Islet of Langerhans (tissue), 1 donor: Measurements from ENCODE around the gene RCL1.
A peak's percentile ranks its signal among the peaks of the same experiment; 100 is the strongest.

Experiments used
- FAIRE-seq: peaks from one replicate; lab custom pipeline; 2011; peaks lifted over from hg19 to GRCh38; lab: Jason Lieb, UNC

The RCL1 gene

DNA sequence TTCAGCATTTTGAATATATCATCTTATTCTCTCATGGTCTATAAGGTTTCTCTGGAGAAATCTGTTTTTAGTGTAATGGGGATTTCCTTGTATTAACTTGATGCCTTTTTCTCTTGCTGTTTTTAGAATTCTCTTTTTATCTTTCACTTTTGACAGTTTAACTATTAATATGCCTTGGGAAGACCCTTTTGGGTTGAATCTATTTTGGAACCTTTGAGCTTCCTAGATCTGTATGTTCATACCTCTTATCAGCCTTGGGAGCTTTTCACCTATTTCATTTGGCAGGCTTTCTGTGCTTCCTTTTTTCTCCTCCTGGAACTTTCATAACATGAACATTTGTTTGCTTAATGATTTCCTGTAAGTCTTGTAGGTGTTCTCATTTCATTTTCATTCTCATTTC is 22.2 kb downstream of the RCL1 start:
- no peak for FAIRE-seq

DNA sequence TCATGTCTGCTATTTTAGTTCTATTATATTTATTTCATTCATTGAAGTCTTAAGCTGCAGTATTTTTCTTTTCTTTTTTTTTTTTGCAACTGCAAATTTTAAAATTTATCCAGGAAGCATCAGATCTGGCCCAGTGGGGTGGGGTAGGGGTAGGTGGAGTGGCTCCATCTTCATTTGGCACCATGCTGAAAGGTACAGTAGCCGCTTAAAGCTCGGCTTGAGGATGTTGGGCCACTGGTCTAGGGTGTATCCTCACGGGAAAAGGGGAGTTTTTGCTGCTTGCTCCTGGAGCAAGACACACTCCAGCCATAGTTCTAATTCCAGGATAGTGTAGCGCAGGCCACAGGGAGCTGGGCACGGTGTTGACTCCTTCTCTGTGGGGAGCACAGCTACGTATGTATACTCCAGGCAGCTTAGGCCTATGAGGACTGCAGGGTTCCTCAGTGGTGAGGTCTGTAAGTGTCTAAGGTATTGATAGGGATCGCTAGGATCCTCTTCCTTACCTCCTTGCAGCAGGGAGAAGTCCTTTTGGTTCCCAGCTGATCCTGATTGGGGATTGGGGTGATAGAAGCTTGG is 22.7 kb downstream of the RCL1 start:
- FAIRE-seq: no peak

DNA sequence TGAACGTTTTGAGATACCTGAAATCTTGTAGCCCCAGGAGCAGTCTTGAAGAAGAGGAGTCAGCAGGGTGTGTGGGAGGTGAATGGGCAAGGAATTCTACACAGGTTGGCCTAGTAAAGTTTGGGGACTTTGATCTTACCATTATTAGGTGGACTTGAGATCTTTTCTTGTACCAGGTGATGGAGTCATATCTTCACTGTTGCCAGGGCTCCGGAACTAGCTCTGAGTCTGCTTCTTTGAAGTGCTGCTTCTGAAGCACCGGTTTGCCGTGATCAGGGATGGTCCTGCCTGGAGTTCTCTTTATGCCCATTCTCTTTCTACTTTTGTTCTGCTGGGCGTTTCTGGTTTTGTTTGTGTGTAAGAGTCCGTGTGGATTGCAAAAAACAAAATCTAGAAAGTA is 27.4 kb downstream of the RCL1 start:
- no peak for FAIRE-seq

DNA sequence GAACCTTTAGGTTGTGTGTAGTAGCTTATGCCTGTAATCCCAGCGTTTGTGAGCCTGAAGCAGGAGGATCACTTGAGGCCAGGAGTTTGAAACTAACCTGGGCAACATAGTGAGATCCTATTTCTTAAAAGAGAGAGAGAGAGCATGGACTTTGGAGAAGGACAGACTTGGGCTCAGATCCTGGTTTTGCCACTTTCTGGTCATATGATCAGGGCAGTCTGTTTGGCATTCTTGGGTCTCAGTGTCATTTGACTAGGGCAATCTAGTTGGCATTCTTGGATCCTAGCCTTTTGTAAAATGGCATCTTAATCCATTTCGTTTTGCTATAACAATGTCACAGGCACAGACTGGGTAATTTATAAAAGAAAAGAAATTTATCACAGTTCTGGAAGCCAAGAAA is 28.4 kb downstream of the RCL1 start:
- FAIRE-seq: no peak

DNA sequence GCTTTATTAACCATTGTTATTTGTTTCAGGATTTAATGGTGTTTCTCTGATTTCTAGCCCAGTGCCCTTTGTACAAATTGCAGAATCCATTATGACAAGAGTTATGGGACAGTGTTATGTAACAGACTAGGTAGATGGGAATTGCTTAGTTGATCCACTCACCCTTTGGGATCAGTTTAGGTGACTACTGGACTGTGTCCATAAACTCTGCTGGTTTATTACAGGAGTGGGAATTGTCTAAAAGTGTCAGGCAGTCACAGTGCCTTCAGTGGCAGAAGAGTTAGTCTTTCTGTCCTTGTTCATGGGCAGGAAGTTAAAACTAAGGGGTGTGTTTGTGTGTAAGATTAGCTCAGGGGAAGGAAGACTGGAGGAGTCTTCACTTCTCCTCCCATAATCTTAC is 29.3 kb downstream of the RCL1 start:
- FAIRE-seq: no peak

DNA sequence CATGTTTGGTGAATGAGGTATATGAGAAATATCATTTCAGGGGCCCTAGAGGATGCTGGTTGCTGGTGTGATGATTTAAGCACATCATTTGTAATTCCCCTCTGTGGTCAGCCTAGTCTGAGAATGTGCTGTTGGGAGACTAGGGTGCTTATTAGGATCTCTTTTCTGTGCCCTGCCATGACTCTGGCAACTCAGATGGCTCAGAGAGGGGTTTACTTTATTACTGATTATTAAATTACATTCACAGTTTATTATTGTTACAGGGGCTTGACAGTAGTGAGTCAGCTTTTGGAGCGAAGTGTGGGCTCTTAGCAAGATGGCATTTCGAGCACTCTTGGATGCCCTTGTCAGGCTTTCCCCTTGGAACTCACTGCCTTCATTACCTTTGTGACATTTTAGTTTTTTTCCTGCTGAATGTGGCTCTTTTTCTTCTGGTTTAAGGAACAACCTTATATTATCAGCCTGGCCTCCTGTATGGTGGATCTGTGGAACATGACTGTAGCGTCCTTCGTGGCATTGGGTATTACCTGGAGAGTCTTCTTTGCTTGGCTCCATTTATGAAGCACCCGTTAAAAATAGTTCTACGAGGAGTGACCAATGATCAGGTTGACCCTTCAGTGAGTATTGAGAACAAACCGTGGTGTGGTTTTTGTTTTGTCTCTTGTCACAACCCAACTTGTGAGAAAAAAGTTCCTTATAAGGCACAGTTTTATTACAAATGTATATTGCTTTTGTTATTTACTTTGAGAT is 33.8 kb downstream of the RCL1 start:
- FAIRE-seq: no peak

DNA sequence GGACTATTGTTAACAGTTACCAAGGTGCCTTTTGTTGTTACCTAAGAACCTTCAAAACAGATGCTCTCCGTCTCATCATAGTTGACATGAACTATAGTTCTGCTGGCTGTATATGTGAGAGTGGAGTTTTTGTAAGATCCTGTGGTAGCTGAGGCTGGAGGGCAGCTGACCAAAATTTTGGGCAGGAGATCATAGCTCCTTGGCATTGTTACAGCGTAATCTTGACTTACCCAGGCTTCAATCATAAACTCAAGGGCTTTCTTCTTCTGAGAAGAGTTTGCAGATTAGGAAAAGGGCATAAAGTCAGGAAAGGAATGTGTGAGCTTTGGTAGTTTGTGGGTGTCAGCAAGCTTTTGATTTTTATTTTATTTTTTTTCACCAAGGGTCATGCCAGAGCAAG is 34.5 kb downstream of the RCL1 start:
- no peak for FAIRE-seq

DNA sequence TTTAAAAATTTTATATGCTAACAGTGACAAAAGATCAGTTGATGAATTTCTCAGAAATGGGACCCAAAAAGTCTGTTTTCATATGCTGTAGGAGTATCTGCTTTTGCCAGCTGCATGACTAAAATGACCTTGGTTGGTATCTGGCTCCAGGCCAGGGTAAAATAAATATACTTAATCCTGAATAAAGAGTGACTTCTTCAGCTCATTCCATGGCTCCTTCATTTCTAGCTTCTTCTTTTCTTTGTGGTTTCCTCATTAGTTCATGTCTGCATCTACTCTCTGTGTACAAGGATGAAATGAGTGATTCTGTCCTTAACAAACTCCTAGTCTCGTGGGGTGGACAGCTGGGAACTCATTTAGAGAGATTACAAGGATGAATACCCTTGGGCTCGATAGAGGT is 36.0 kb downstream of the RCL1 start:
- FAIRE-seq: no peak

DNA sequence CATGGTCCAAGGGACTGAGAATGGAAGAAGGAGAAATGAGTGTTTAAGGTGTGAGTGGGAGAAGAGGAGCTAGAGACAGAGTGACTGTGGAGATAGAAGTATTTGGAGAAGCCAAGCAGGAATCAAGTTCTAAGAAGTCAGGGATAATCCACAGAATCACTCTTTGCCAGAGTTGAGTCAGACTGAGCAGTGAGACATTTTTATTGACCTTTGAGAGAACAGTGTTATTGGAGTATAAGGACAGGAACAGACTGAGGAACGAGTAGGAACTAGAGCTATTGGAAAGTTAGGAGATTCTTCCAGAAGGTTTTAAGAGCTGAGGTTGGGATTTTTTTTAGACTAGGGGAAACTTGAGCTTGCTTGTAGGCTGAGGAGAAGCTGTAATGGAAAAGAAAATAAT is 37.2 kb downstream of the RCL1 start:
- no peak for FAIRE-seq

DNA sequence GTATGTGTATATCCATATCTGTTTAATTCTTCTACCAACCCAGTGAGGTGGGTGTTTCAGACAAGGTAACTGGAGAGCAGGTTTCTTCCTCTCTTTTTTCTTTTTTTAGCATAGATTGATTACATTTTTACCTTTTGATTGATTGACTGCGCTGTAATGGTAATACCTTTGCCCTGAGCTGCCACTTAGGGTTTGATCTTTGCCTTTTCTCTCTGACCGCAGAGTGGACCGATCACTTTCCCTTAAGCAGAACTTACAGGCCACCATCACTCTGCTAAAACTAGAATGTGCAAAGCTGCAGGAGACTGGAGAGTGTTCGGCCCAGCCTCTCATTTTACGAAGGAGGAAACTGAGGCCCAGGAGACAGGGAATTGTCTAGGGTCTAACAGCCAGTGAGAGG is 38.0 kb downstream of the RCL1 start:
- FAIRE-seq: no peak

DNA sequence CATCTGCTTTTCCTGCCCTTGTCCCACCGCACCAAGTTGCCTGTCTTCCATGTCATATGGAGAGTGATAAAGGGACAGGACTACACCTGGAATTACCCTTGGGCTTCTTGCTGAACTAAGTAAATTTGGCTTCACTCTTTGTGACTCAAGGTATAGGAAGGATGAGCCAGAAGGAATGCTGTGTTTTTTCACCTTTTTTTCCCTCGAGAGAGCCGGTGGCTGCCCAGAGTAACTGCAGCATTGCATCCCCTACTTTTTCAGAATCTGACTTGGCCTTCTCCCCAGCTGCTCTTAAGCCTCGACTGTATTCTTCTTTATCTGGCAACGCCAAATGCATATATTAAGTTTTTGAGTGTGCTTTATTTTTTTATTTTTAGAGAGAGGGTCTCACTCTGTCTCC is 38.4 kb downstream of the RCL1 start:
- no peak for FAIRE-seq

DNA sequence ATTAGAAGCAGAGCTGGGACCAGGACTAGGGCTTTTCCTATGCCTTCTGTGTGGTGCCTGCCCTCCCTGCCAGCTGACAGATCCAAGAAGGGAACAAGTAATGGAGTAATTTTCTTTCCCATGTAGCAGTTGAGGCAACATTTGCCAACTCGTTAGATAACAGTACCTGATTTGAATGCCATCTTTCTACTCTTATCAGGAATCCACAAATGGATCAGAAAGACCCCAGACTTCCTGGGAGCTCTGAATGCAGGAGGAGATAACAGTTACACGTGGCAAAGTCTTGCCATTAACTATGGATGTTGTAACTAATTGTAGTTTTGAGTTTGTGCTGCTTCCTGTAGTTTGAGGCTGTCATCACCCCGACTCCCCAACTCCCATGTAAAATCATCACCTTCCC is 39.2 kb downstream of the RCL1 start:
- FAIRE-seq: no peak

DNA sequence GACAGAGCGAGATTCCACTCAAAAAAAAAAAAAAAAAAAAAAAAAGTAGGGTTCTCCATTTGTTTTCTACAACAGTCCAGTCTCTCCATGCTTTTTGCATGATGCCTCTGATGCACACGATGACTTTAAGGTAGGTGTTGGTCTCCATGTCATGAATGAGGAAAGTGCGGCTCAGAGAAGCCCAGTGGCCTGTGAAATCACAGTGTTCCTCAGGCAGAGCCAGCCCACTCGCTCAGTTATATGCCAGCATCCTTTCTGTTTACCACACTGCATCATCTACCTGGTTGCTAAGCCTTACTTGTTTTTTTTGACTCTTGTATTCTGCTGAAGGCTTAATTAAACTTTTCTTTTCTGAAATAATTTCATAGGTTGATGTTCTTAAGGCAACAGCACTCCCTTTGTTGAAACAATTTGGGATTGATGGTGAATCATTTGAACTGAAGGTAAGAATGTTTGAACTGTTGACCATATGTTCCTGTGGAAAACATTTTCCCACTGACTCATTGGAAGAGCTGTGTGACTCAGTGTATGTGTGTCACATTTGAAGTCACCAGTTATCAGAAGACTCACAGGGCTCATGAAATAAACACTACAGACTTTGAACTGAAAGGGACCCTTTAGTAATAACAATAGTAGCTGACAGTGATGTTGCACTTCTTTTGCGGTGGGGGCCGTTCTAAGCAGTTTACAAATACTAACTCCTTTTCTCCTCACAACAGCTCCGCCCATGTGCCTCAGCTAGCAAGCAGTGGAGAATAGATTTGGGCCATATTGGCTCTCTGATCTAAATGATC is 40.2 kb downstream of the RCL1 start:
- peak; percentile 71 for FAIRE-seq

DNA sequence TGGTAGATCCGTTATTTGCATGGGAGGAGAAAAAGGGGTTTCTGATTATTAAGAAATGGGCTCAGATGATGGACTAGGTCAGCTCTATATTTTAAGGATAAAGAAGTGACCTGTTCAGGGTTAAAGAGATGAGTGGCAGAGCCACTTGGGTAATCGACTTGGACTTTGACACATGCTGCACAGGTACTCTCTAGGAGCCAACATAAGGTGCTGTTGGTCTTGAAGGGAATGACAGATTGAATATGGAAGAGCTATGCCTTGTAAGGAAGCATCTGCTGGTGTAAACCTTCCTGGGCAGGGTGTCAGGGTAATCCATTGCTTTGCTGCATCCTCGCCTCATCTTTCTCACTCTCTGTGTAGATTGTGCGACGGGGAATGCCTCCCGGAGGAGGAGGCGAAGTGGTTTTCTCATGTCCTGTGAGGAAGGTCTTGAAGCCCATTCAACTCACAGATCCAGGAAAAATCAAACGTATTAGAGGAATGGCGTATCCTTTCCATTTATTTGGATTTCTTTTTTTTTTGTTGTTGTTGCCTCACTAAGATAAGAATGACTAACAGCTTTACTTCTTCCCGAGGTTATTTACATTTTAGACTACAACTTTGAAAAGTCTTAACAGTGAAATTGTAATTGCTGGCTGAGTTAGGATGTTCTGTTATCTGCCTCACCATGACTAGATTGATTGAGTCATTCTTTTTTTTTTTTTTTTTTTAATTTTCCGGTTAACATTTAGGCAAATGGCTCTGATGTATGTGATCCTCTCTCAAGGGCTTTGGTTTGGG is 41.2 kb downstream of the RCL1 start:
- no peak for FAIRE-seq

DNA sequence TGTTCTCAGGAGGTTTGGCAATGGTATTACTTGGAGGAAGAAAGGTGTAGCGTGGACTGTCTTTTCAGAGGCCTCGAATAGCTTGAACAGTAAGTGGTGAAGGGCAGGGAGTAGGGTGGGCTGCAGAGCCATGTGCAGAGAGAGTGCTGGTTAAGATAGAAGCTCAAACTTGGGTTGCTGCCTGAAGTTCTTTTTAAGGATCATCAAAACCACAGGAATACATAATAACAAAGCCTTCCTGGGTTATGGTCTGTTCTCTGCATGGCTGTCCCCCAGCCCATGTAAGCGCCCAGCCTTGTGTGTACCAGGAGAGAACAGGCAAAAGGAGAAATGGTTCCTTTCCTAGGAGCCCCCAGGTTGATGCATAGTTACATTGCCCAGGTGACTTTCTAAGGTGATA is 43.9 kb downstream of the RCL1 start:
- FAIRE-seq: no peak

DNA sequence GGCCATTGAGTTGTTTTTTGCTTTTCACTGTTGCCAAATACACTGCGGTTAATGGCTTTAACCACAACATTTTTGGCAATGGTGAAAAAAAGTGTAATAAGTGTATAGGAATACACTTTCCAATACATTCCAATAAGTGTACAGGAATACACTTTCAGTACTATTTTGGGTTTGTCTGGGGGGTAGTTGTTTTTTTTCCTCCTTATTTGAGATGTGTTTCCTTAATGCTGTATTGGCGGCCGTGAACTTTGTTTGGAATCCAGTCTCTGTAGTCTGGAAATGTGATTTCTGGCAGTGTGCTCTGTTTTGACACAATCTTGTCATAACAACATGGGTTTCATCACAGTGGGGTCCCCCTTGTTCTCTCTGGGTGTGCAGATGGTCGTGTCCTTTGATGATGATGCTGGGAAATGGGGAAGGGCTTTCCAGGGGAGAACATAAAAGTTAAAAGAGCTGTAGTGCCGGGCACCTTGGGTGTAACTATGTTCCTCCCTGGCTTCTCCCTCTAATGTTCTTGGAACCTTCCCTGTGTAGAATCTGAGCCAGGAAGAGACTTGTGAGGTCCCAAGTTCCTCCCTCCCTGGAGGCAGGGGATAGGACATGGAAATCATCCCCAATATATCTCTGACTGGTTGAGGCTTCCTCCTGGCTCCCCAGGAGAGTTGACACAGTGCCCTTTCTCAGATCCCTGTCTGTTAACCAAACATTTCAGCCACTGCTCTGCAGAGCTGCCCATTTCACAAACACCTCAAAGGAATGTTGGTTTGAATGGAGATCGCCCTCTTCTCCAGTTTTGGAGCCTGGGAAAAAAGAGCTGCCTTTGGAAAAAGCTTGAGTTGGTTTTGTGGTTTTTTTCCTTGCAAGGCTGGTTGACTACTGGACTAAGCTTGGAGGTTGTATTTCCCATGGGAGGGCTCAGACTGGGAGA is 44.8 kb downstream of the RCL1 start:
- FAIRE-seq: no peak

DNA sequence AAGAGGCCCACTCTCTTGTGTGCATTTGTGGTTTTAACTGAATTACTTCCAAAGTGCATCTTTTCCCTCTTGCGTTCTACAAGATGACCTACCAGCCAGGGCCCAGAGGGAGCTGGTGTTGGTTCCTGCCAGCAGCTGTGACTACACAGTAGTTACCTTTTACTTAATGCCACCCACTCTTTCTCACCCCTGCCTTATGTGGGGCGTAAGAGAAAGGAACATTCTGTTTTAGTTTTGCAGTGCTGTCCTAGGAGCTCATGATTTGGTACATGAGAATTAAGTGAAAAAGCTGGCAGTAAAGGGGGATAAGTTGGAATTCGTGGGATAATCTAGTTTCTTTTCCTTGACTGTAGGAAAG is 45.4 kb downstream of the RCL1 start:
- no peak for FAIRE-seq

DNA sequence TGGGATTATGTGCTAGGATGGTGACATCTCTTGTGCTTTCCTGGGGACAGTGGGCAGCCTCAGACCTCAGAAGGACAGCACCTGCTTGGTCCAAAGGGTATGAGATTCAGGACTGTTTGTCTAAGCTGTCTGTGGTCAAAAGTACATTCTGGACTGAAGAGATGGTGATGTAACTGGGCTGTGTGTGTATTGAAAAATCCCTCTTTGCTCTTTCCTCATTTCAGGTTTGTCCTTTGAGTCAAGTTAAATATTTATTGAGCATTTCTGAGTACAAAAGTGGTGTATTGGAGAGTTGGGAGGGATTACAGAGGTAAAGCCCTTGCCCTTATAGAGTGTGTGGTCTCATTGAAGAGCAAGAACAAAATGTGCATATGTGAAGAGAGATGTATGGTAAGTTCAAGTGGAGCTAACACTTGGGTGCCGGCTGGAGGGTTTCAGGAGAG is 46.7 kb downstream of the RCL1 start:
- FAIRE-seq: no peak

DNA sequence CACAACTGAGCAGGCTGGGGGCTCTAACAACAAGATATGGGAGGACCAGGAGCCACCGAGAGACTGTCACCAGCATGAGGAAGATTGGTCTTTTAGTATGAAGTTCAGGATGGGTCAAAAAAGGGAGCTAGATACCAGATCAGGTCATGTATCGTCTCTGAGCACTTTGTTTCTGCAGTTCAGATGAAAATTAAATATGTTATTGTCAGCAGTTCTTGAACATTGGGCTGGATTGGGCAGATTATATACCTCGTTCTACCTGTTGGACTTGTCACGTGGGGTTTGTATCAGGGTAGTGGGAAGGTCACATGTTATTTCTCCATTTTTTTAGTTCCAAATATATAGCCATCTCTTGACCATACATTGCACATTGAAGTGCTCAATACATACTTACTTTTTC is 47.3 kb downstream of the RCL1 start:
- no peak for FAIRE-seq

DNA sequence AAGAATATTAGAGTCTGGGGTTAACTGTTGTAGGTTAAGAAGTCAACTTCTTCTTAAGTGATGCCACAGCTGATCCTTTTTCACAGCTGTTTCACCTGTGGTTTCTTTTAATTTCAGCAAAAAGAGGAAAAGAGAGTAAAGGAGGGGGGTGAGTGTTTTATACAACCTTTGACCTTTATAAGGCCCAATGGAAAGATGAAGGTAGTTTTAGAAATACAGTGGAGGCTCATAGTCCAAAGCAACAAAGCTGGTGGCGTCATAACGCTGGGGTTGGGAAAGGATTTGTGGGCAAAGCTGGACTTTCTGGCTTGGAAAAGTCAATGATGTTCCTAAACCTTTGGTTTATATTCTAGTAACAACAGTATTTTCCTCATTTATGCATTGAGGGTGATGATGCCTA is 49.5 kb downstream of the RCL1 start:
- FAIRE-seq: no peak

DNA sequence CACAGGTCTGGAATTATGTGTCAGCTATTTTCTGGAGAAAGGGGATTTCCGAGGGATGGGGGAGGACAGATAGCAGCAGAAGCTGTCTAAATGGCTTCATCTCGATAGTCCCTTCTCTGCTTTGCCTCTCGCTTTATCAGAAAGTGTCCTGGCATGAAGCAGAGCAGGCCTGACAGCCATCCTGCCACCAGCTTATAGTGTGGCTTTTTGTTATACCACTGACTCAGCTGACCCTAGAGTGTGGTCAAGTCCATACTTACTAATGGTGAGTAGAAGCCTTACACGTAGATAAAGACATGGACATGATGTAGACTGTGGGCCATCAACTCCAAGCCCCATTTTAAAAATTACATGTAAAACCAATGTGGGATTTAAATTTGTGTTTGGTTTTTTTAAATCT is 50.0 kb downstream of the RCL1 start:
- no peak for FAIRE-seq
